HUDEP-2 (cell line): ENCODE data around the gene RDH11.
"Not testable (repeated sequence)": the region's sequence is repeated elsewhere in the genome, so short reads cannot be mapped to it uniquely, and the experiment has no call there.

Experiments
- DNase-seq, 76 experiments: peaks; one replicate each; lab custom pipeline; 2025; ENCODE audit not compliant: unreplicated experiment in 76 of 76; lab: John Stamatoyannopoulos, UW

RDH11 gene

DNA sequence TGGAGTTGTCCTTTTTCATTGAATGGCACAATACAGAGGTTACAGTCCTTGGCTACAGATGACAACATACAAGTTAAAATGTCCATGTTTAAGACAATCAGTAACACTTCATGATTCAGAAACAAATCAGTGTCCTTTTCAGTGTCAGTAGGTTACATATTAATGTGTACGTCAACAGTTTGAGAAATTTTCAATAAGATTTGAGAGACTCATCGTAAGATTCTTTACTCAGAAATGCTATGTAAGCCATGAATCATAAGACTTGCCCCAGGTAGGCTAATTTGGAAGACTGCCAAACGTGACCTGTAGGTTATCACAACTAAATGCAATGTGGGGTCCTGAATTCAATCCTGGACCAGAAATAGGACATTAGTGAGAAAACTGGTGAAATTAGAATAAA lies 9.6 kb upstream of the RDH11 start:
- no peak for DNase-seq

GRCh38 chr14:67704484-67705089 lies 9.0 kb upstream of the RDH11 start:
- DNase-seq, result peak in 29 of 76 experiments; percentile 6 to 60 (median 27)

- no peak for DNase-seq
Measured at GRCh38 chr14:67703997-67704396, 8.4 kb upstream of the RDH11 start.

GRCh38 chr14:67701492-67701891 lies 5.9 kb upstream of the RDH11 start, which contains the start of gene RDH12:
Gene RDH12 (plus strand): TSS chr14:67701886. CDS start chr14:67722643, 20,757 bp downstream.
- DNase-seq, result not testable (repeated sequence)

- no peak for DNase-seq
Measured at GRCh38 chr14:67698179-67698578, 2.6 kb upstream of the RDH11 start.

GRCh38 chr14:67697006-67697405 lies 1.4 kb upstream of the RDH11 start:
- no peak for DNase-seq

DNA sequence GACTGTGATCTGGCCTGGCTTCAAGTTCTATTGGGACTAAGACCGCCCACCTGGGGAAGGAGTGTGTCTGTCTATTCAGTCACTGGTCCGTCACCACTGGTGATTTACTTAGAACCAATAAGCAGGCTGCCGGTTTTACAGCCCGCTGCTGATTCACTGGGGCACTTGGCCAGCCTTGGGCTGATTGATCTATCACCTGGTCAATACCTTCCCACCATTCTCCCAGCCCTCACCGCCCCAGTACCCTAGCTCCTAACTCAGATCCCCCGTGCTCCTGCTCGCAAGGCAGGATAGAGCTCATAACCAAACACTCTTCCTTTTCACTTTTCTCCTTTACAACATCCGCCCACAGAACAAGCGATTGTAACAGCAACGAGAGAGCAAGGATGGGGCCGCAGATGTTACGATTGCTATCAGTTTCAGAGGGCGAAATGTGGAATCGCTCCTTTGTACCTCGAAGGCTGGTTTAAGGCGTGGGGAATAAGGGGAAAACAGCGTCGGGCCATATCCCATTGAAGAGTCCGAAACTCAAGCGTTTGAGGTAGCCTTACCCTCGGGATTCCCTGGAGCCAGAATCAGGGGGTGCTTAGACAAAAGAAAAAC lies 672 bp downstream of the RDH11 start:
- peak in 75 of 76 experiments; percentile 9 to 90 (median 77) for DNase-seq

- no peak for DNase-seq
Measured at GRCh38 chr14:67690011-67690410, 5.6 kb downstream of the RDH11 start.

GRCh38 chr14:67683842-67684241 lies 11.7 kb downstream of the RDH11 start:
- DNase-seq, result no peak

- peak in 18 of 76 experiments; percentile 3 to 37 (median 19) for DNase-seq
Measured at GRCh38 chr14:67680941-67681340, 14.6 kb downstream of the RDH11 start.

GRCh38 chr14:67680121-67680602 lies 15.4 kb downstream of the RDH11 start:
- DNase-seq, result peak in 36 of 76 experiments; percentile 4 to 73 (median 40)

DNA sequence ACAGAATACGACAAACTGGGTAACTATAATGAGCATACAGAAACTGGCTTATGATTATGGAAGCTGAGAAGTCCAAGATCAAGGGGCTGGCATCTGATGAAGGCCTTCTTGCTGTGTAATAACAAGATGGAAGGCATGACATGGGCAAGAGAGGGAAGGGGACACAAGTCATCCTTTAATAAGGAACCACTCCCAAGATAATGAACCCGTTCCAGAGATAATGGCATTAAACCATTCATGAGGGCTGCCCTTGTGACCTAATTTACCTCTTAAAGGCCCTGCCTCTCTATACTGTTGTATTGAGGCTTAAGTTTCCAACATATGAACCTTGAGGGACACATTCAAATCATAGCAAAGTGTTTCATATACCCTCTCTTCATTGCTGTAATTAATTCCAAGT lies 16.6 kb downstream of the RDH11 start:
- no peak for DNase-seq

GRCh38 chr14:67675219-67675582 lies 20.4 kb downstream of the RDH11 start:
- peak in 1 of 76 experiments; percentile 42 for DNase-seq

DNA sequence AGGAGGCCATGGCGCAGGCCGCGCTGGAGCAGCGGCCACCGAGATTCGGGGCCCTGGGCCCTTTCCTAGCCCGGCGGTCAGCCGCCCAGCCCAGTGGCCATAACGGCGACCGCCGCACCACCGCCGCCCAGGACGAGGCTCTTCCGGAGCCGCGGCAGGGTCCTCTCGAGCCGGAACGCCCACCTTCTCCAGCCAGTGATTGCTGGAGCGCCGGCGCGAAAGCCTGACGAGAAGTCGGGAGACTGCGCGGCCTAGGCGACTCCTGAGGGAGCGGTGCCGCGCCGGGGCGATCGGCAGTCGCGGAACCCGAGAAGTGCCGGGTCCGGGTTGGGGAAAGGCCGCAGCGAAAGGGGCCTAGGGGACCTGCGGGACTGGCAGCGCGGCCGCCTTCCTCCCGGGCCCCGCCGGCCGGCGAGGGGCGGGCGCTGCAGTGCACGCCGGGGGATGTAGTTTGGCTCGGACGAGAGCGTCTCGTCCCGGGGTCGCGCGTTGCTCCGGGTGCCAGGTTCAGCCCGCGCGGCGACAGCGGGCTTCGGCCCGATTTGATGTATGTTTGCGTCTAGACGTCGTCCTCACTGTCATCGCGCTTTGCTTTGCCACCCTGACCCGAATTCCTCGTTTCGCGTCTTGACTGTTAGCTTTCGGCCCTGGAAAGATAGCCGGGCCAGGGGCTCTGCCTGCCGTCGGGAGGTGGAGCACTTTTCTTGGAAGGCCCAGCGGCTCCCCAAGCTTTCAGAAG lies 20.9 kb downstream of the RDH11 start, which contains the start of gene VTI1B:
Gene VTI1B (minus strand): TSS at position 153 of the 739 bp plus-strand sequence. CDS start 143 bp downstream, at position 10.
- peak in 69 of 76 experiments; percentile 7 to 87 (median 58) for DNase-seq

GRCh38 chr14:67674139-67674479 lies 21.5 kb downstream of the RDH11 start:
- peak in 47 of 76 experiments; percentile 2 to 62 (median 30) for DNase-seq

DNA sequence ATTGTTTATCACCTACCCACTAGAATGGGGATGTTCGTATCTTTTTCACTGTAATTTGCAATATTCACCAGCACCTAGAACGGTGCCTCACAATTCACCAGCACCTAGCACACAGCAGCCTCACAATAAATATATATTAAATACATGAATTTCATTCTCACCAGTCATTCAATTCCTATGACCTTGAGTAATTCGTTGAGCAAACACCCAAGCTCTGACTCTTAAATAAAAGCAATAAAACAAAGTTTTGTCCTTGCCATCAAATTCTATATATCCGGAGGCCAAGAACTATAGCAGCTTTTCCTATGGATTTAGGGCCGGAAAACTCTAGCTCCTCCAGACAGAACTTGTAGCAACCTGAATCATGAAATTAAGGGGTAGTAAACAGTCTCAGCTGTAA lies 22.1 kb downstream of the RDH11 start:
- DNase-seq, result no peak

GRCh38 chr14:67668559-67668958 lies 27.0 kb downstream of the RDH11 start:
- no peak for DNase-seq

- peak in 25 of 76 experiments; percentile 3 to 48 (median 21) for DNase-seq
Measured at GRCh38 chr14:67666750-67667449, 28.7 kb downstream of the RDH11 start.

DNA sequence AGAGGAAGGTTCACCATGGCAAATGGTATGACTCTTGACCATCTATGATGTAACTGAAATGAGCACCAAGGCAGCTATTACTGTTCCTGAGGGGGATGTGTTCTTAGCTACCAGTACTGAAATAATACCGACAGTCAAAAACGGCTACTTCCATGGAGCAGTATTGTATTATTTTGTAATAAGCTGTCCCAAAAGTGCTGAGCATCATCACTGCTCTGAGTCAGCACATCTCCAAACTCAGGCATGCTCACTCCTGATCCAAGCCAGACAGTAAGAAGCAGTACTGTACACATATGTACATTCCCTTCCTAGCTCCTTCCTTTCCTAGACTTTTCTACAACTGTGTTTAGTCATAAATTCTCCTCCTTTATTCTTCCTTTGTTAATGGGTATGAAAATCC lies 29.7 kb downstream of the RDH11 start:
- DNase-seq, result no peak

GRCh38 chr14:67663633-67664032 lies 31.9 kb downstream of the RDH11 start:
- no peak for DNase-seq
